ENCODE results near the gene VAT1. TPM values are rescaled to one million over a fixed set of nuclear protein-coding genes. Genes with fewer than 3 reads are reported as not detected.

Gene VAT1
- total and polyA plus RNA-seq, 9 of the 15 experiments (the other 6 are each of a cell fraction or from before 2014, with no cell fraction given), result 29.4 to 153 (median 66.7) TPM

- no peak for TF ChIP-seq SMARCC2 (IDR thresholded peaks at IDR 0.05; ENCODE audit: low read depth)
- TF ChIP-seq RHOXF2B (CRISPR knock-in tag; conservative IDR thresholded peaks at IDR 0.05), result no peak
- TF ChIP-seq HDAC8 (tag; IDR thresholded peaks at IDR 0.05), result no peak
- TF ChIP-seq CCNT2 (IDR thresholded peaks at IDR 0.05; ENCODE audit: borderline replicate concordance, extremely low read depth, insufficient read length, low read depth, low read length), result no peak
- TF ChIP-seq ZNF263 (CRISPR knock-in tag; IDR thresholded peaks at IDR 0.05; ENCODE audit: borderline replicate concordance), result no peak
Observed at GRCh38 chr17:43044024-43044423, 21.8 kb upstream of the VAT1 start (continued).

GRCh38 chr17:43043307-43043706, 21.1 kb upstream of the VAT1 start:
- Histone ChIP-seq H3K27me3 (ENCODE audit: control insufficient read depth in 2 of 2, insufficient read depth in 2 of 2, low read length in 2 of 2) (no peaks in the 10 kb centered on the region), H4K20me1 (replicated peaks; ENCODE audit: control insufficient read depth, insufficient read depth, low read length) (no peaks in the 10 kb centered on the region), H3K9me1 (ENCODE audit: control insufficient read depth, insufficient read depth, low read length) (no peaks in the 10 kb centered on the region), H3K79me2 (ENCODE audit: control insufficient read depth, insufficient read depth, low read length) (no peaks in the 10 kb centered on the region), H3K4me1 (replicated peaks in 1 of 2; ENCODE audit: control insufficient read depth in 2 of 2, insufficient read depth in 2 of 2, low read length in 2 of 2) (peaks cover 0 to 5% of the 10 kb centered on the region in 2 experiments; a peak in 3 of 5 replicates), H3K4me2 (ENCODE audit: insufficient read depth, low read length) (no peak overlapping the region), H2AFZ (ENCODE audit: low read depth, low read length) (no peak overlapping the region), H3K27ac (ENCODE audit: extremely low read depth, low read depth, low read length) (no peak overlapping the region), H3K9me3 (replicated peaks; ENCODE audit: control insufficient read depth, insufficient read depth, low read depth, low read length) (no peaks in the 10 kb centered on the region), H3K4me3 (no peak overlapping the region), H3K36me3 (ENCODE audit: control insufficient read depth, insufficient read depth, low read length) (peaks cover 48% of the 10 kb centered on the region), H3K9ac (ENCODE audit: insufficient read depth in 1 of 2, low read depth in 2 of 2, low read length in 2 of 2) (no peak overlapping the region)
- intact Hi-C loops (cut with micrococcal nuclease), result no loop called here
- POLR2A ChIA-PET, result interaction anchor here (0.6 to 1.8 kb wide), 2 partner anchors 13 to 163 kb away, joined by 5 to 7 read pairs; no protein-coding TSS in a partner anchor
- BruUV-seq (replicated peaks), result no TSS peak
- CTCF ChIA-PET (ENCODE audit: low intra/inter-chr PET ratio), result no interaction called here
- ATAC-seq (no peak), DNase-seq (ENCODE audit: extremely low read depth in 1 of 4, low spot score in 3 of 4) (no peak), FAIRE-seq (no peak)
- in situ Hi-C loops (cut with MboI), result no loop called here
- TF ChIP-seq SUPT5H (IDR thresholded peaks at IDR 0.05), result no peak
- TF ChIP-seq GTF2E2 (tag; IDR thresholded peaks at IDR 0.05), result no peak
- TF ChIP-seq GATAD2B (IDR thresholded peaks at IDR 0.05; ENCODE audit: borderline replicate concordance), result no peak
- no peak for TF ChIP-seq ZNF324 (CRISPR knock-in tag; IDR thresholded peaks at IDR 0.05)
- no peak for TF ChIP-seq JUND (IDR thresholded peaks at IDR 0.05; ENCODE audit: borderline replicate concordance, low read depth, low read length)
- no peak for TF ChIP-seq JUND (tag; IDR thresholded peaks at IDR 0.05; ENCODE audit: borderline replicate concordance, low read depth, low read length)
- no peak for TF ChIP-seq CREB3L1 (IDR thresholded peaks at IDR 0.05; ENCODE audit: borderline replicate concordance, low read depth)
- no peak for TF ChIP-seq FOXP4 (CRISPR knock-in tag; IDR thresholded peaks at IDR 0.05; ENCODE audit: borderline replicate concordance)
- no peak for TF ChIP-seq ZBTB49 (CRISPR knock-in tag; IDR thresholded peaks at IDR 0.05; ENCODE audit: borderline replicate concordance)
- no peak for TF ChIP-seq ID3 (CRISPR knock-in tag; IDR thresholded peaks at IDR 0.05)
- TF ChIP-seq ID3 (tag; IDR thresholded peaks at IDR 0.05), result no peak

Measured in K562 (cell line).